ENCODE results near the gene ZBTB32. TPM values are rescaled to one million over a fixed set of nuclear protein-coding genes. Genes with fewer than 3 reads are reported as not detected.

ZBTB32 gene
- total RNA-seq, 1 donor from 2014 or later: 0.23 TPM

DNA sequence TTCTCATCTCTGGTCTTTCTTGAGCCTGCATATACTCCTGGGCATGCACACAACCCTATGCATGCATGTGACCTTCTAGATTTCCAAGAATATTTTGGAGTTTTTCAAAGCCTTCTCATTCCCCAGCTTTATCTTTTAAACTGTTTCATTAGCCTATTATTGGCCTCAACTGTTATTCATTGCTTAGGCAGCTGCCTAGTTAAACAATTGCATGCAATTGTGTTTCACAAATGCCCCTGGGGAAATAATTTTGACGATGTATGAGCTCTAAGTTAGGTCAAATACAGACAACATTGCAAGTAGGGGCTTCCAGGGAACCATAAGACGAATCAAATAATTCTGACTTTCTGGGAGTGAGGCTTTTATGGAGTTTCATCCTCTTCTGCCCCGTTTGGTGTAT, 40.4 kb upstream of the ZBTB32 start:
- Histone ChIP-seq H3K27me3 (no peaks in the 10 kb centered on the region), H3K36me3 (peaks cover 18% of the 10 kb centered on the region), H3K4me3 (no peak overlapping the region), H3K4me1 (no peaks in the 10 kb centered on the region), H3K9me3 (no peaks in the 10 kb centered on the region), H3K27ac (no peak overlapping the region)
- TF ChIP-seq, protein P1, sequence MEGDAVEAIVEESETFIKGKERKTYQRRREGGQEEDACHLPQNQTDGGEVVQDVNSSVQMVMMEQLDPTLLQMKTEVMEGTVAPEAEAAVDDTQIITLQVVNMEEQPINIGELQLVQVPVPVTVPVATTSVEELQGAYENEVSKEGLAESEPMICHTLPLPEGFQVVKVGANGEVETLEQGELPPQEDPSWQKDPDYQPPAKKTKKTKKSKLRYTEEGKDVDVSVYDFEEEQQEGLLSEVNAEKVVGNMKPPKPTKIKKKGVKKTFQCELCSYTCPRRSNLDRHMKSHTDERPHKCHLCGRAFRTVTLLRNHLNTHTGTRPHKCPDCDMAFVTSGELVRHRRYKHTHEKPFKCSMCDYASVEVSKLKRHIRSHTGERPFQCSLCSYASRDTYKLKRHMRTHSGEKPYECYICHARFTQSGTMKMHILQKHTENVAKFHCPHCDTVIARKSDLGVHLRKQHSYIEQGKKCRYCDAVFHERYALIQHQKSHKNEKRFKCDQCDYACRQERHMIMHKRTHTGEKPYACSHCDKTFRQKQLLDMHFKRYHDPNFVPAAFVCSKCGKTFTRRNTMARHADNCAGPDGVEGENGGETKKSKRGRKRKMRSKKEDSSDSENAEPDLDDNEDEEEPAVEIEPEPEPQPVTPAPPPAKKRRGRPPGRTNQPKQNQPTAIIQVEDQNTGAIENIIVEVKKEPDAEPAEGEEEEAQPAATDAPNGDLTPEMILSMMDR (IDR thresholded peaks at IDR 0.05): no peak
- intact Hi-C loops (cut with DNase I): no loop called here
- no peak for DNase-seq
- ATAC-seq: no peak

GRCh38 chr19:35665157-35665556, 39.2 kb upstream of the ZBTB32 start:
- TF ChIP-seq, protein P1 (IDR thresholded peaks at IDR 0.05): no peak
- no peaks in the 10 kb centered on the region for H3K27me3 ChIP-seq
- H3K27ac ChIP-seq: no peak overlapping the region
- ATAC-seq (no peak), DNase-seq (no peak)
- intact Hi-C loops (cut with DNase I): no loop called here
- no peak overlapping the region for H3K4me3 ChIP-seq
- H3K9me3 ChIP-seq: no peaks in the 10 kb centered on the region
- H3K36me3 ChIP-seq: peaks cover 6% of the 10 kb centered on the region
- no peaks in the 10 kb centered on the region for H3K4me1 ChIP-seq

DNA sequence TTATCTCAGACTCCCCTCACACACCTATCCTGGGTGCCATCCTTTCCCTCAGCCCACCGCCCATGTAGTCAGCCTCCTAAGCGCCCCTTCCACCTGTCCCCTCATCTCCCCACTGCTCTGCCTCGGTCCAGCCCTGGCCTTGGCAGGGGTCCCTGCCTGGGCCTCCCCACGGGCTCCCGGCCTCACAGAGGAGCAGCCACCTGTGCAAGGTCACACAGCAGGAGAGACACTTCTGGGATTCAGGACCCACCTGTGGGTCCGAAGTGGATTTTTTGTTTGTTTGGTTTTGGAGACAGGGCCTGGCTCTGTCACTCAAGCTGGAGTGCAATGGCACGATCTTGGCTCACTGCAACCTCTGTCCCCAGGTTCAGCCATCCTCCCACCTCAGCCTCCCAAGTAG, 38.8 kb upstream of the ZBTB32 start:
- intact Hi-C loops (cut with DNase I): no loop called here
- Histone ChIP-seq H3K9me3 (no peaks in the 10 kb centered on the region), H3K4me3 (no peak overlapping the region), H3K27me3 (no peaks in the 10 kb centered on the region), H3K36me3 (peaks cover 6% of the 10 kb centered on the region), H3K27ac (no peak overlapping the region), H3K4me1 (no peaks in the 10 kb centered on the region)
- ATAC-seq: no peak
- no peak for DNase-seq
- TF ChIP-seq, protein P1 (IDR thresholded peaks at IDR 0.05): no peak

- TF ChIP-seq, protein P1 (IDR thresholded peaks at IDR 0.05): no peak
- intact Hi-C loops (cut with DNase I): no loop called here
- no peaks in the 10 kb centered on the region for H3K4me1 ChIP-seq
- no peak within 1 kb of the TSS for H3K27ac ChIP-seq
- H3K9me3 ChIP-seq: no peaks in the 10 kb centered on the region
- no peak within 1 kb of the TSS for H3K4me3 ChIP-seq
- ATAC-seq (peak; percentile 29), DNase-seq (no peak)
- peaks cover 6% of the 10 kb centered on the region for H3K36me3 ChIP-seq
- no peaks in the 10 kb centered on the region for H3K27me3 ChIP-seq
Measured at GRCh38 chr19:35666251-35666913, 38.0 kb upstream of the ZBTB32 start, which contains the start of gene UPK1A. Gene UPK1A, plus strand, starts transcription at chr19:35666517. Its CDS starts 296 bp downstream, at chr19:35666813.

DNA sequence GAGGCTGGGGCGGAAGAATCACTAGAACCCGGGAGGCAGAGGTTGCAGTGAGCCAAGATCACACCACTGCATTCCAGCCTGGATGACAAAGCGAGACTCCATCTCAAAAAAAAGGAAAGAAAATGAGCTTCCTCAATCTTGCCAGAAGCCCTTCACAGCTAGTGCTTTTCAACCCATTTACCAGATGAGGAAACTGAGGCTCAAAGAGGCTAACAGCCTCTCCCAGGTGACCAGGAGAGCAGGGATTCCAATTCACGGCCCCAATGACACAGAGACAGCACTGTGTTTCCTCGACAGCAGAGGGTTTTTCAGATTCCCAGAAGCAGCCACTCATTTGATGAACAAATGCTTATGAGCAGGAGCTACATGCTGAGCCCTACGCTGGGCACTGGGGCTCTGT, 34.8 kb upstream of the ZBTB32 start:
- Histone ChIP-seq H3K9me3 (no peaks in the 10 kb centered on the region), H3K27me3 (peaks cover 13% of the 10 kb centered on the region), H3K4me3 (no peak overlapping the region), H3K27ac (no peak overlapping the region), H3K36me3 (no peaks in the 10 kb centered on the region), H3K4me1 (no peaks in the 10 kb centered on the region)
- intact Hi-C loops (cut with DNase I): no loop called here
- no peak for DNase-seq
- TF ChIP-seq, protein P1 (IDR thresholded peaks at IDR 0.05): no peak
- no peak for ATAC-seq
